K562 (cell line): ENCODE results near the gene GALNT9. TPM values are rescaled to one million over a fixed set of nuclear protein-coding genes. Genes with fewer than 3 reads are reported as not detected.

Experiments
- ATAC-seq: fragments of 200-7000 bp; cut with Tn5 transposase; 3 replicates; pipeline ENCODE4 v1.9.1; 2020; ENCODE audit warnings: moderate library complexity
- BruUV-seq: library from RNA; stranded (reverse); fragments of 400-500 nt; replicated peaks from 2 replicates; lab custom pipeline; 2021; lab: Mats Ljungman, UMichigan
- CTCF ChIA-PET: fragments of 300-600 bp; formaldehyde crosslinking; extraction: SDS; loops from one replicate; lab custom pipeline; 2021; ENCODE audit warnings: low intra/inter-chr PET ratio; lab: Yijun Ruan, JAX
- POLR2A ChIA-PET: fragments of 300-600, 350-650 bp; sonication (Branson Sonifier 250); formaldehyde crosslinking; extraction: SDS; loops from one replicate; lab custom pipeline; 2021; ENCODE audit warnings: antibody characterized with exemption, inconsistent platforms; lab: Yijun Ruan, JAX
- DNase-seq, 4 experiments: peaks; one replicate each; pipeline versions ENCODE4 v3.0.0 to v3.0.0-alpha.2; 2011 to 2018; ENCODE audit warnings: low spot score in 3 of 4, mixed read lengths in 3 of 4; ENCODE audit errors: extremely low read depth in 1 of 4
- FAIRE-seq: peaks from 2 replicates; lab custom pipeline; 2011; peaks lifted over from hg19 to GRCh38; lab: Jason Lieb, UNC
- H2AFZ ChIP-seq: 2 replicates; pipeline ENCODE4 v1.6.0; 2011; ENCODE audit warnings: low read depth, low read length, control low read depth, inconsistent platforms
- H3K27ac ChIP-seq: fragments of 200-600 bp; 3 replicates; pipeline ENCODE4 v1.8.0; 2011; ENCODE audit warnings: low read depth, mild to moderate bottlenecking, control low read depth, inconsistent platforms, low read length, moderate library complexity, mixed read lengths; ENCODE audit errors: extremely low read depth
- H3K27me3 ChIP-seq, 2 experiments: fragments of 300-600 bp in 1 of 2; 2 replicates in 1 of 2; 3 replicates in 1 of 2; pipeline versions ENCODE4 v1.6.0 to v1.8.0; 2011; ENCODE audit warnings: inconsistent platforms in 2 of 2, low read length in 2 of 2, mild to moderate bottlenecking in 1 of 2, mixed read lengths in 1 of 2, moderate library complexity in 1 of 2; ENCODE audit not compliant: control insufficient read depth in 2 of 2, insufficient read depth in 2 of 2
- H3K36me3 ChIP-seq: fragments of 300-600 bp; 3 replicates; pipeline ENCODE4 v1.8.0; 2011; ENCODE audit warnings: mild to moderate bottlenecking, low read length, inconsistent platforms; ENCODE audit not compliant: control insufficient read depth, insufficient read depth
- H3K4me1 ChIP-seq, 2 experiments: fragments of 200-600 bp in 1 of 2; replicated peaks in 1 of 2; 2 replicates in 1 of 2; 3 replicates in 1 of 2; pipeline versions ENCODE4 v1.5.1 to v1.8.0; 2011; ENCODE audit warnings: inconsistent platforms in 2 of 2, low read length in 2 of 2, mild to moderate bottlenecking in 1 of 2, mixed read lengths in 1 of 2, moderate library complexity in 1 of 2; ENCODE audit not compliant: control insufficient read depth in 2 of 2, insufficient read depth in 2 of 2
- H3K4me2 ChIP-seq: 2 replicates; pipeline ENCODE4 v1.6.1; 2011; ENCODE audit warnings: low read length, control low read depth, inconsistent platforms, mixed read lengths; ENCODE audit not compliant: insufficient read depth
- H3K4me3 ChIP-seq: fragments of 200-600 bp; sonication (generic), shearing (Covaris generic); 2 replicates; pipeline ENCODE4 v1.5.1; 2016; ENCODE audit warnings: control low read depth, inconsistent platforms
- H3K79me2 ChIP-seq: fragments of 200-600 bp; 3 replicates; pipeline ENCODE4 v1.8.0; 2011; ENCODE audit warnings: low read length, inconsistent platforms; ENCODE audit not compliant: control insufficient read depth, insufficient read depth
- H3K9ac ChIP-seq, 2 experiments: 2 replicates each; pipeline versions ENCODE4 v1.6.0 to v1.6.1; 2011; ENCODE audit warnings: low read depth in 2 of 2, low read length in 2 of 2, control low read depth in 1 of 2, inconsistent platforms in 1 of 2, mild to moderate bottlenecking in 1 of 2, mixed read lengths in 1 of 2; ENCODE audit not compliant: insufficient read depth in 1 of 2
- H3K9me1 ChIP-seq: one replicate; pipeline ENCODE4 v1.6.0; 2011; ENCODE audit warnings: inconsistent platforms, mild to moderate bottlenecking, low read length, moderate library complexity; ENCODE audit not compliant: control insufficient read depth, insufficient read depth
- H3K9me3 ChIP-seq: replicated peaks from 2 replicates; pipeline ENCODE4 v1.5.1; 2011; ENCODE audit warnings: low read depth, low read length, inconsistent platforms; ENCODE audit not compliant: control insufficient read depth, insufficient read depth
- H4K20me1 ChIP-seq: replicated peaks from 2 replicates; pipeline ENCODE4 v1.6.1; 2011; ENCODE audit warnings: low read length, inconsistent platforms, mixed read lengths; ENCODE audit not compliant: control insufficient read depth, insufficient read depth
- CC2D1A ChIP-seq: fragments of 450-650 bp; IDR thresholded peaks from 2 replicates; pipeline ENCODE4 v1.6.1; 2017; ENCODE audit warnings: mild to moderate bottlenecking
- HSF4 ChIP-seq: fragments of 250-450 bp; sonication (Bioruptor Pico); IDR thresholded peaks from 2 replicates; pipeline ENCODE4 v2.1.2; 2022; ENCODE audit warnings: mild to moderate bottlenecking, moderate library complexity, borderline replicate concordance
- NEUROD1 ChIP-seq: fragments of 150-350 bp; IDR thresholded peaks from 2 replicates; pipeline ENCODE4 v1.6.1; 2014; ENCODE audit warnings: borderline replicate concordance, low read length, low read depth; ENCODE audit not compliant: partially characterized antibody
- PURB ChIP-seq: sonication (generic); formaldehyde crosslinking; IDR thresholded peaks from 2 replicates; pipeline ENCODE4 v1.9.0; 2021; ENCODE audit warnings: low read depth, mild to moderate bottlenecking, missing genetic modification reagents
- RBM17 ChIP-seq: fragments of 200-400 bp; formaldehyde crosslinking; IDR thresholded peaks from 2 replicates; pipeline ENCODE4 v1.6.1; 2017; ENCODE audit warnings: low read depth, mild to moderate bottlenecking, low read length, borderline replicate concordance
- ZBTB7A ChIP-seq: IDR thresholded peaks from 2 replicates; pipeline ENCODE4 v1.6.1; 2011; ENCODE audit warnings: low read depth, mild to moderate bottlenecking, low read length, moderate library complexity, borderline replicate concordance; ENCODE audit not compliant: control insufficient read depth
- ZNF121 ChIP-seq: sonication (generic); formaldehyde crosslinking; conservative IDR thresholded peaks from 2 replicates; pipeline ENCODE4 v1.8.0; 2022; ENCODE audit warnings: missing genetic modification reagents
- ZNF175 ChIP-seq: fragments of 200-800 bp; sonication (Bioruptor generic); IDR thresholded peaks from 2 replicates; pipeline ENCODE4 v1.6.1; 2016; ENCODE audit warnings: low read depth, mild to moderate bottlenecking, missing genetic modification characterization, missing compliant biosample characterization
- ZNF224 ChIP-seq: sonication (generic); formaldehyde crosslinking; IDR thresholded peaks from 2 replicates; pipeline ENCODE4 v1.8.0; 2022; ENCODE audit warnings: mild to moderate bottlenecking, missing genetic modification reagents
- ZNF253 ChIP-seq: fragments of 250-450 bp; sonication (Bioruptor Pico); conservative IDR thresholded peaks from 2 replicates; pipeline ENCODE4 v1.6.1; 2021; ENCODE audit warnings: mild to moderate bottlenecking
- WGBS: fragments of 100-300 bp; shearing (Covaris generic); methylation state at CpG from one replicate; pipeline ENCODE4 v1.1.6; 2016; ENCODE audit warnings: low coverage, mixed read lengths; ENCODE audit not compliant: insufficient coverage; ENCODE audit errors: missing lambda C conversion rate; 5-methylcytosine and 5-hydroxymethylcytosine counted together
- in situ Hi-C: fragments of 300-500 bp; cut with MboI; formaldehyde crosslinking; loops from 4 replicates; pipeline ENCODE4 v1.15.0; 2018; ENCODE audit warnings: inconsistent platforms, mixed read lengths
- intact Hi-C: fragments of 100-400 bp; cut with micrococcal nuclease; formaldehyde crosslinking; loops from 2 replicates; pipeline ENCODE4 v1.14.2; 2022
- polyA plus RNA-seq, 8 experiments: library from polyadenylated mRNA; depleted of rRNA in 4 of 8; stranded (reverse) in 5 of 8; unstranded in 3 of 8; fragments of >200 nt; fragmentation: Nextera tagmentation in 2 of 8; fragmentation: Illumina TruSeq in 1 of 8; extraction: Ambion mirVana in 2 of 8; extraction: Trizol in 1 of 8; gene quantifications; 2 replicates each; pipeline versions ENCODE4 v1.2.1 to v1.2.3, GENCODE V29; 2011 to 2014; ENCODE audit warnings: inconsistent platforms in 1 of 8, missing spikeins in 1 of 8
- total RNA-seq, 7 experiments: library from RNA; depleted of rRNA in 6 of 7; stranded (reverse); fragments of >200 nt in 6 of 7; fragmentation: Illumina TruSeq in 2 of 7; extraction: Trizol in 2 of 7; gene quantifications; 2 replicates each; pipeline versions ENCODE4 v1.2.1 to v1.2.3, GENCODE V29; 2011 to 2021; ENCODE audit warnings: low replicate concordance in 1 of 7
- TF ChIP-seq, protein P1 (sequence below): sonication (generic); formaldehyde crosslinking; IDR thresholded peaks from 2 replicates; pipeline ENCODE4 v1.8.0; 2023; ENCODE audit warnings: missing genetic modification reagents, mild to moderate bottlenecking, borderline replicate concordance
- TF ChIP-seq, protein P2 (sequence below): fragments of 450-650 bp; IDR thresholded peaks from 2 replicates; pipeline ENCODE4 v1.6.1; 2017; ENCODE audit warnings: antibody characterized with exemption, mild to moderate bottlenecking

The GALNT9 gene
- total and polyA plus RNA-seq, 9 of the 15 experiments (the other 6 are each of a cell fraction or from before 2014, with no cell fraction given) = not detected

GRCh38 chr12:132165584-132165983 lies 163.8 kb downstream of the GALNT9 start:
- TF ChIP-seq NEUROD1 (no peak), ZNF253 (CRISPR knock-in tag) (no peak), HSF4 (CRISPR knock-in tag) (no peak), ZNF121 (CRISPR knock-in tag) (no peak), PURB (CRISPR knock-in tag) (no peak), ZNF175 (CRISPR knock-in tag) (no peak), ZNF224 (CRISPR knock-in tag) (no peak), RBM17 (no peak), CC2D1A (no peak), ZBTB7A (no peak)
- TF ChIP-seq, protein P1, sequence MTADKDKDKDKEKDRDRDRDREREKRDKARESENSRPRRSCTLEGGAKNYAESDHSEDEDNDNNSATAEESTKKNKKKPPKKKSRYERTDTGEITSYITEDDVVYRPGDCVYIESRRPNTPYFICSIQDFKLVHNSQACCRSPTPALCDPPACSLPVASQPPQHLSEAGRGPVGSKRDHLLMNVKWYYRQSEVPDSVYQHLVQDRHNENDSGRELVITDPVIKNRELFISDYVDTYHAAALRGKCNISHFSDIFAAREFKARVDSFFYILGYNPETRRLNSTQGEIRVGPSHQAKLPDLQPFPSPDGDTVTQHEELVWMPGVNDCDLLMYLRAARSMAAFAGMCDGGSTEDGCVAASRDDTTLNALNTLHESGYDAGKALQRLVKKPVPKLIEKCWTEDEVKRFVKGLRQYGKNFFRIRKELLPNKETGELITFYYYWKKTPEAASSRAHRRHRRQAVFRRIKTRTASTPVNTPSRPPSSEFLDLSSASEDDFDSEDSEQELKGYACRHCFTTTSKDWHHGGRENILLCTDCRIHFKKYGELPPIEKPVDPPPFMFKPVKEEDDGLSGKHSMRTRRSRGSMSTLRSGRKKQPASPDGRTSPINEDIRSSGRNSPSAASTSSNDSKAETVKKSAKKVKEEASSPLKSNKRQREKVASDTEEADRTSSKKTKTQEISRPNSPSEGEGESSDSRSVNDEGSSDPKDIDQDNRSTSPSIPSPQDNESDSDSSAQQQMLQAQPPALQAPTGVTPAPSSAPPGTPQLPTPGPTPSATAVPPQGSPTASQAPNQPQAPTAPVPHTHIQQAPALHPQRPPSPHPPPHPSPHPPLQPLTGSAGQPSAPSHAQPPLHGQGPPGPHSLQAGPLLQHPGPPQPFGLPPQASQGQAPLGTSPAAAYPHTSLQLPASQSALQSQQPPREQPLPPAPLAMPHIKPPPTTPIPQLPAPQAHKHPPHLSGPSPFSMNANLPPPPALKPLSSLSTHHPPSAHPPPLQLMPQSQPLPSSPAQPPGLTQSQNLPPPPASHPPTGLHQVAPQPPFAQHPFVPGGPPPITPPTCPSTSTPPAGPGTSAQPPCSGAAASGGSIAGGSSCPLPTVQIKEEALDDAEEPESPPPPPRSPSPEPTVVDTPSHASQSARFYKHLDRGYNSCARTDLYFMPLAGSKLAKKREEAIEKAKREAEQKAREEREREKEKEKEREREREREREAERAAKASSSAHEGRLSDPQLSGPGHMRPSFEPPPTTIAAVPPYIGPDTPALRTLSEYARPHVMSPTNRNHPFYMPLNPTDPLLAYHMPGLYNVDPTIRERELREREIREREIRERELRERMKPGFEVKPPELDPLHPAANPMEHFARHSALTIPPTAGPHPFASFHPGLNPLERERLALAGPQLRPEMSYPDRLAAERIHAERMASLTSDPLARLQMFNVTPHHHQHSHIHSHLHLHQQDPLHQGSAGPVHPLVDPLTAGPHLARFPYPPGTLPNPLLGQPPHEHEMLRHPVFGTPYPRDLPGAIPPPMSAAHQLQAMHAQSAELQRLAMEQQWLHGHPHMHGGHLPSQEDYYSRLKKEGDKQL = no peak
- TF ChIP-seq, protein P2, sequence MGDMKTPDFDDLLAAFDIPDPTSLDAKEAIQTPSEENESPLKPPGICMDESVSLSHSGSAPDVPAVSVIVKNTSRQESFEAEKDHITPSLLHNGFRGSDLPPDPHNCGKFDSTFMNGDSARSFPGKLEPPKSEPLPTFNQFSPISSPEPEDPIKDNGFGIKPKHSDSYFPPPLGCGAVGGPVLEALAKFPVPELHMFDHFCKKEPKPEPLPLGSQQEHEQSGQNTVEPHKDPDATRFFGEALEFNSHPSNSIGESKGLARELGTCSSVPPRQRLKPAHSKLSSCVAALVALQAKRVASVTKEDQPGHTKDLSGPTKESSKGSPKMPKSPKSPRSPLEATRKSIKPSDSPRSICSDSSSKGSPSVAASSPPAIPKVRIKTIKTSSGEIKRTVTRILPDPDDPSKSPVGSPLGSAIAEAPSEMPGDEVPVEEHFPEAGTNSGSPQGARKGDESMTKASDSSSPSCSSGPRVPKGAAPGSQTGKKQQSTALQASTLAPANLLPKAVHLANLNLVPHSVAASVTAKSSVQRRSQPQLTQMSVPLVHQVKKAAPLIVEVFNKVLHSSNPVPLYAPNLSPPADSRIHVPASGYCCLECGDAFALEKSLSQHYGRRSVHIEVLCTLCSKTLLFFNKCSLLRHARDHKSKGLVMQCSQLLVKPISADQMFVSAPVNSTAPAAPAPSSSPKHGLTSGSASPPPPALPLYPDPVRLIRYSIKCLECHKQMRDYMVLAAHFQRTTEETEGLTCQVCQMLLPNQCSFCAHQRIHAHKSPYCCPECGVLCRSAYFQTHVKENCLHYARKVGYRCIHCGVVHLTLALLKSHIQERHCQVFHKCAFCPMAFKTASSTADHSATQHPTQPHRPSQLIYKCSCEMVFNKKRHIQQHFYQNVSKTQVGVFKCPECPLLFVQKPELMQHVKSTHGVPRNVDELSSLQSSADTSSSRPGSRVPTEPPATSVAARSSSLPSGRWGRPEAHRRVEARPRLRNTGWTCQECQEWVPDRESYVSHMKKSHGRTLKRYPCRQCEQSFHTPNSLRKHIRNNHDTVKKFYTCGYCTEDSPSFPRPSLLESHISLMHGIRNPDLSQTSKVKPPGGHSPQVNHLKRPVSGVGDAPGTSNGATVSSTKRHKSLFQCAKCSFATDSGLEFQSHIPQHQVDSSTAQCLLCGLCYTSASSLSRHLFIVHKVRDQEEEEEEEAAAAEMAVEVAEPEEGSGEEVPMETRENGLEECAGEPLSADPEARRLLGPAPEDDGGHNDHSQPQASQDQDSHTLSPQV = no peak
- ChIA-PET POLR2A (no interaction called here), CTCF (no interaction called here)
- no peaks in the 10 kb centered on the region for H3K9me3 ChIP-seq
- no peak overlapping the region for H3K9ac ChIP-seq
- no peak overlapping the region for H2AFZ ChIP-seq
- H4K20me1 ChIP-seq = peaks cover under 1% of the 10 kb centered on the region; the same call in 1 of the 2 replicates
- no peak overlapping the region for H3K4me3 ChIP-seq
- H3K79me2 ChIP-seq = no peaks in the 10 kb centered on the region
- intact Hi-C loops (no loop called here), in situ Hi-C loops (no loop called here)
- H3K27me3 ChIP-seq = peaks cover 1 to 12% of the 10 kb centered on the region in 2 experiments; a peak in 4 of 5 replicates
- BruUV-seq = no TSS peak
- FAIRE-seq = no peak
- H3K36me3 ChIP-seq = no peaks in the 10 kb centered on the region
- H3K27ac ChIP-seq = no peak overlapping the region
- DNase-seq = no peak
- no peaks in the 10 kb centered on the region for H3K9me1 ChIP-seq
- ATAC-seq = no peak
- peaks cover 0 to 42% of the 10 kb centered on the region in 2 experiments; a peak in 4 of 5 replicates for H3K4me1 ChIP-seq
- no peak overlapping the region for H3K4me2 ChIP-seq
- WGBS = 73% methylated on average over 6 of the region's 6 CpGs
